ENCODE results near the gene PPP1R16B.
A peak's percentile ranks its signal among the peaks of the same experiment; 100 is the strongest.

Gene PPP1R16B

DNA sequence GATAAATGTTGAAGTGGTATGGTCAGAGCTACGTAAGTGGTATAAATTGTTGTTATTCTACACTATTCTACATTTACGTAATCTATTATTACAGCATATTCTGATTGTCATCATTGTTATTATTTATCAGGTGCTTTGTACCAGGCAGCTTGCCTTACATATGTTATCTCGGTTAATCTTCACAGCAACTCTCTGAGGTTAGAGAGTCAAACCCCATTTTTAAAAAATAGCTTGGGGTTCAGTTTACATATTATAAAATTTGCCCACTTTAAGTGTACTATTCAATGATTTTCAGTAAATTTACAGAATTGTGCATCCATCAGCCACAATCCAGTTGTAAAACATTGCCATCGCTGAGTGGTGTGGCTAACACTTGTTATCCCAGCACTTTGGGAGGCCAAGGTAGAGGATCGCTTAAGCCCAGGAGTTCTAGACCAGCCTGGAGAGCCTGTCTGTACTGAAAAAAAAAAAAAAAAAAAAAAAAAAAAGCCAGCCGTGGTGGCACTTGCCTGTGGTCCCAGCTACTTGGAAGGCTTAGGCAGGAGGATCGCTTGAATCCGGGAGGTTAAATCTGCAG, 35.5 kb downstream of the PPP1R16B start:
- no peak overlapping the region for H3K9ac ChIP-seq
- no peak overlapping the region for H3K4me3 ChIP-seq (IDR thresholded peaks at IDR 0.05; ENCODE audit: insufficient read depth, low read depth, low read length)
- H2AFZ ChIP-seq (ENCODE audit: low read depth), result no peak overlapping the region
- TF ChIP-seq CTCF (conservative IDR thresholded peaks at IDR 0.05; ENCODE audit: low read depth, low read length), result no peak
- H4K20me1 ChIP-seq (ENCODE audit: insufficient read depth), result no peaks in the 10 kb centered on the region
- no peaks in the 10 kb centered on the region for H3K79me2 ChIP-seq (ENCODE audit: insufficient read depth, low read depth)
- H3K4me1 ChIP-seq (ENCODE audit: low read depth, poor library complexity, severe bottlenecking), result peaks cover 32% of the 10 kb centered on the region
- no peaks in the 10 kb centered on the region for H3K36me3 ChIP-seq (ENCODE audit: insufficient read depth)
- no peak overlapping the region for H3K27ac ChIP-seq
- no peaks in the 10 kb centered on the region for H3K27me3 ChIP-seq (ENCODE audit: insufficient read depth, low read depth)
- no peak overlapping the region for H3K4me2 ChIP-seq

DNA sequence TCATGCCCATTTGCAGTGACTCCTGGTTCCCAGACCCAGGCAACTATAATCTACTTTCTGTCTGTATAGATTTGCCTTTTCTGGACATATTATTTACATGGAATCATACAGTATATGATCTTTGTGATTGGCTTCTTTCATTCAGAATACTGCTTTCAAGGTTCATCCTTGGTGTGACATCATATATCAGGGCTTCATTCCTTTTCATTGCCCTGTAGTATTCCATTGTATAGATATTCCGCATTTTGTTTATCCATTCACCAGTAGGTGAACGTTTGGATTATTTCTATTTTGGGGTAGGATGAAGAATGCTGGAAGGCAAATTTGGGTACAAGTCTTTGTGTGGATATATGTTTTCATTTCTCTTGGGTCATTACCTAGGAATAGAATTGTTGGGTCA, 36.1 kb downstream of the PPP1R16B start:
- Histone ChIP-seq H3K4me2 (peak overlapping the region; percentile 48), H3K27me3 (ENCODE audit: insufficient read depth, low read depth) (no peaks in the 10 kb centered on the region), H2AFZ (ENCODE audit: low read depth) (no peak overlapping the region), H3K27ac (peak overlapping the region; percentile 43; the same call in 1 of the 2 replicates), H3K9ac (no peak overlapping the region), H3K4me3 (IDR thresholded peaks at IDR 0.05; ENCODE audit: insufficient read depth, low read depth, low read length) (no peak overlapping the region), H3K36me3 (ENCODE audit: insufficient read depth) (no peaks in the 10 kb centered on the region), H3K79me2 (ENCODE audit: insufficient read depth, low read depth) (no peaks in the 10 kb centered on the region), H4K20me1 (ENCODE audit: insufficient read depth) (no peaks in the 10 kb centered on the region), H3K4me1 (ENCODE audit: low read depth, poor library complexity, severe bottlenecking) (peaks cover 32% of the 10 kb centered on the region)
- TF ChIP-seq CTCF (conservative IDR thresholded peaks at IDR 0.05; ENCODE audit: low read depth, low read length), result no peak

DNA sequence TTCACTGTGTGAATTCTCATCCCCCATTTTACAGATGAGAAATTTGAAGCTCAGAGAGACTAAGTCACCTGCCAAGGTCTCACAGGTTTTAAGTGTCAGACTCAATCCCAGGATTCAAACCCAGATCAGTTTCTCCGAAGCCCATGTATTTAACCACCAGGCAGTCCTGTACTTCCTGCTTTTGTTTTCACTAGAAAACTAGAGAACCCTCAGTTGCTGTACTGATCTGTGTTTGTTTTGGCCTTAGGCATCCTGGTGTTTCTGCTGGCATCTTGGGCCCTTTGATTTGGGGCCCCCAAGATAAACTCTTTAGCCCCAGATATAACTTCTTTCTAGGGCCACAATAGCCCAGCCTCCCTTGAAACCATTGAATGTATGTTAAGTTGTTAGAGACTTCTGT, 36.5 kb downstream of the PPP1R16B start:
- no peak overlapping the region; the same call in 1 of the 2 replicates for H3K9ac ChIP-seq

GRCh38 chr20:38842558-38842981, 37.1 kb downstream of the PPP1R16B start:
- H3K27ac ChIP-seq, result peak overlapping the region; percentile 43; the same call in 1 of the 2 replicates
- H3K9ac ChIP-seq, result no peak overlapping the region

More for the DNA sequence above, 36.5 kb downstream of the PPP1R16B start:
- H3K27ac ChIP-seq, result peak overlapping the region; percentile 43; the same call in 1 of the 2 replicates
- H3K4me2 ChIP-seq, result peak overlapping the region; percentile 48
- peaks cover 32% of the 10 kb centered on the region for H3K4me1 ChIP-seq (ENCODE audit: low read depth, poor library complexity, severe bottlenecking)
- H3K4me3 ChIP-seq (IDR thresholded peaks at IDR 0.05; ENCODE audit: insufficient read depth, low read depth, low read length), result no peak overlapping the region
- H2AFZ ChIP-seq (ENCODE audit: low read depth), result no peak overlapping the region
- no peaks in the 10 kb centered on the region for H4K20me1 ChIP-seq (ENCODE audit: insufficient read depth)
- TF ChIP-seq CTCF (conservative IDR thresholded peaks at IDR 0.05; ENCODE audit: low read depth, low read length), result no peak
- no peaks in the 10 kb centered on the region for H3K36me3 ChIP-seq (ENCODE audit: insufficient read depth)
- no peaks in the 10 kb centered on the region for H3K79me2 ChIP-seq (ENCODE audit: insufficient read depth, low read depth)
- H3K27me3 ChIP-seq (ENCODE audit: insufficient read depth, low read depth), result no peaks in the 10 kb centered on the region

More at GRCh38 chr20:38842558-38842981, 37.1 kb downstream of the PPP1R16B start:
- Histone ChIP-seq H3K27me3 (ENCODE audit: insufficient read depth, low read depth) (no peaks in the 10 kb centered on the region), H2AFZ (ENCODE audit: low read depth) (no peak overlapping the region), H3K4me3 (IDR thresholded peaks at IDR 0.05; ENCODE audit: insufficient read depth, low read depth, low read length) (no peak overlapping the region), H3K36me3 (ENCODE audit: insufficient read depth) (no peaks in the 10 kb centered on the region), H4K20me1 (ENCODE audit: insufficient read depth) (no peaks in the 10 kb centered on the region), H3K79me2 (ENCODE audit: insufficient read depth, low read depth) (no peaks in the 10 kb centered on the region), H3K4me1 (ENCODE audit: low read depth, poor library complexity, severe bottlenecking) (peaks cover 32% of the 10 kb centered on the region), H3K4me2 (peak overlapping the region; percentile 48)
- no peak for TF ChIP-seq CTCF (conservative IDR thresholded peaks at IDR 0.05; ENCODE audit: low read depth, low read length)
